ENCODE data around the gene TRAP1. TPM values are rescaled to one million over a fixed set of nuclear protein-coding genes. Genes with fewer than 3 reads are reported as not detected.
A peak's percentile ranks its signal among the peaks of the same experiment; 100 is the strongest.

TRAP1 gene
- total and polyA plus RNA-seq, 11 donors = 65.4 to 142 (median 110) TPM

- H3K9me3 ChIP-seq = no peaks in the 10 kb centered on the region
- ATAC-seq (peak in 1 of 4 donors; percentile 9), DNase-seq (no peak)
- H3K4me1 ChIP-seq = peaks cover 0 to 11% (median 2%) of the 10 kb centered on the region in 12 donors
- intact Hi-C loops (cut with DNase I) = no loop called here
- 93 to 96% (median 94%) methylated on average over 9 to 11 of the region's 11 CpGs for WGBS, 4 donors
- TF ChIP-seq POLR2A (IDR thresholded peaks at IDR 0.05) = no peak
- no peak for TF ChIP-seq CTCF (IDR thresholded peaks at IDR 0.05)
- H3K27ac ChIP-seq = no peak overlapping the region
- peaks cover 0 to 70% (median 58%) of the 10 kb centered on the region in 9 donors for H3K36me3 ChIP-seq
- H3K27me3 ChIP-seq = no peaks in the 10 kb centered on the region
- no peak overlapping the region for H3K4me3 ChIP-seq
Observed at GRCh38 chr16:3671424-3671823, 45.9 kb downstream of the TRAP1 start.

GRCh38 chr16:3670711-3671110, 46.6 kb downstream of the TRAP1 start:
- no peak for DNase-seq
- no peak for ATAC-seq
- no peaks in the 10 kb centered on the region for H3K9me3 ChIP-seq

GRCh38 chr16:3669082-3669481, 48.2 kb downstream of the TRAP1 start:
- DNase-seq (peak in 1 of 5 donors; percentile 25), ATAC-seq (no peak)
- Histone ChIP-seq H3K36me3 (peaks cover 0 to 69% (median 57%) of the 10 kb centered on the region in 9 donors), H3K4me1 (no peaks in the 10 kb centered on the region), H3K27ac (no peak overlapping the region), H3K27me3 (no peaks in the 10 kb centered on the region), H3K4me3 (no peak overlapping the region), H3K9me3 (no peaks in the 10 kb centered on the region)
- 79 to 92% (median 88%) methylated on average over 8 to 10 of the region's 10 CpGs for WGBS, 4 donors
- TF ChIP-seq CTCF (IDR thresholded peaks at IDR 0.05) (no peak), POLR2A (IDR thresholded peaks at IDR 0.05) (no peak)
- intact Hi-C loops (cut with DNase I) = no loop called here

More at GRCh38 chr16:3670711-3671110, 46.6 kb downstream of the TRAP1 start:
- intact Hi-C loops (cut with DNase I) = no loop called here
- peaks cover 0 to 5% (median 0%) of the 10 kb centered on the region in 12 donors for H3K4me1 ChIP-seq
- WGBS, 4 donors = 86 to 94% (median 91%) methylated on average over 2 to 13 of the region's 13 CpGs
- TF ChIP-seq CTCF (IDR thresholded peaks at IDR 0.05) = no peak
- TF ChIP-seq POLR2A (IDR thresholded peaks at IDR 0.05) = no peak
- H3K27ac ChIP-seq = no peak overlapping the region
- H3K4me3 ChIP-seq = no peak overlapping the region
- no peaks in the 10 kb centered on the region for H3K27me3 ChIP-seq
- H3K36me3 ChIP-seq = peaks cover 0 to 69% (median 57%) of the 10 kb centered on the region in 9 donors

- WGBS, 4 donors = 88 to 97% (median 96%) methylated on average over 10 to 11 of the region's 11 CpGs
- no peaks in the 10 kb centered on the region for H3K4me1 ChIP-seq
- DNase-seq (no peak), ATAC-seq (no peak)
- H3K4me3 ChIP-seq = no peak overlapping the region
- TF ChIP-seq POLR2A (IDR thresholded peaks at IDR 0.05) = no peak
- TF ChIP-seq CTCF (IDR thresholded peaks at IDR 0.05) = no peak
- no peaks in the 10 kb centered on the region for H3K27me3 ChIP-seq
- no peaks in the 10 kb centered on the region for H3K9me3 ChIP-seq
- H3K27ac ChIP-seq = no peak overlapping the region
- peaks cover 0 to 69% (median 57%) of the 10 kb centered on the region in 9 donors for H3K36me3 ChIP-seq
- intact Hi-C loops (cut with DNase I) = no loop called here
Observed at GRCh38 chr16:3668626-3669025, 48.7 kb downstream of the TRAP1 start.
